ENCODE measurements around the gene CHAD. TPM values are rescaled to one million over a fixed set of nuclear protein-coding genes. Genes with fewer than 3 reads are reported as not detected.

CHAD gene
- polyA plus RNA-seq, 1 donor from 2014 or later, result not detected

- Histone ChIP-seq H3K9ac (ENCODE audit: low read length) (no peak overlapping the region), H3K4me3 (ENCODE audit: low read length) (no peak overlapping the region), H4K20me1 (ENCODE audit: insufficient read depth) (no peaks in the 10 kb centered on the region), H3K27ac (ENCODE audit: low read length) (no peak overlapping the region), H3K36me3 (ENCODE audit: insufficient read depth, low read length) (no peaks in the 10 kb centered on the region), H3K9me2 (ENCODE audit: insufficient read depth, low read length) (no peaks in the 10 kb centered on the region), H3K4me2 (ENCODE audit: low read length) (no peak overlapping the region), H3K27me3 (ENCODE audit: insufficient read depth, low read depth, low read length) (no peaks in the 10 kb centered on the region), H2AFZ (ENCODE audit: low read depth, low read length) (no peak overlapping the region), H3K9me3 (ENCODE audit: low read length) (no peaks in the 10 kb centered on the region), H3K79me2 (replicated peaks; ENCODE audit: insufficient read depth, low read length) (no peaks in the 10 kb centered on the region), H3F3A (ENCODE audit: insufficient read depth, low read length, poor library complexity, severe bottlenecking) (no peaks in the 10 kb centered on the region)
- TF ChIP-seq EZH2 (IDR thresholded peaks at IDR 0.05; ENCODE audit: borderline replicate concordance, insufficient read depth, low read length, poor library complexity, severe bottlenecking) (no peak), RAD21 (conservative IDR thresholded peaks at IDR 0.05) (no peak), POLR2AphosphoS5 (IDR thresholded peaks at IDR 0.05) (no peak), SMC3 (conservative IDR thresholded peaks at IDR 0.05; ENCODE audit: poor library complexity) (no peak), TAF1 (IDR thresholded peaks at IDR 0.05; ENCODE audit: low read depth) (no peak), EP300 (conservative IDR thresholded peaks at IDR 0.05; ENCODE audit: poor library complexity, severe bottlenecking) (no peak), MXI1 (conservative IDR thresholded peaks at IDR 0.05; ENCODE audit: poor library complexity, severe bottlenecking) (no peak)
- TF ChIP-seq, protein P1, sequence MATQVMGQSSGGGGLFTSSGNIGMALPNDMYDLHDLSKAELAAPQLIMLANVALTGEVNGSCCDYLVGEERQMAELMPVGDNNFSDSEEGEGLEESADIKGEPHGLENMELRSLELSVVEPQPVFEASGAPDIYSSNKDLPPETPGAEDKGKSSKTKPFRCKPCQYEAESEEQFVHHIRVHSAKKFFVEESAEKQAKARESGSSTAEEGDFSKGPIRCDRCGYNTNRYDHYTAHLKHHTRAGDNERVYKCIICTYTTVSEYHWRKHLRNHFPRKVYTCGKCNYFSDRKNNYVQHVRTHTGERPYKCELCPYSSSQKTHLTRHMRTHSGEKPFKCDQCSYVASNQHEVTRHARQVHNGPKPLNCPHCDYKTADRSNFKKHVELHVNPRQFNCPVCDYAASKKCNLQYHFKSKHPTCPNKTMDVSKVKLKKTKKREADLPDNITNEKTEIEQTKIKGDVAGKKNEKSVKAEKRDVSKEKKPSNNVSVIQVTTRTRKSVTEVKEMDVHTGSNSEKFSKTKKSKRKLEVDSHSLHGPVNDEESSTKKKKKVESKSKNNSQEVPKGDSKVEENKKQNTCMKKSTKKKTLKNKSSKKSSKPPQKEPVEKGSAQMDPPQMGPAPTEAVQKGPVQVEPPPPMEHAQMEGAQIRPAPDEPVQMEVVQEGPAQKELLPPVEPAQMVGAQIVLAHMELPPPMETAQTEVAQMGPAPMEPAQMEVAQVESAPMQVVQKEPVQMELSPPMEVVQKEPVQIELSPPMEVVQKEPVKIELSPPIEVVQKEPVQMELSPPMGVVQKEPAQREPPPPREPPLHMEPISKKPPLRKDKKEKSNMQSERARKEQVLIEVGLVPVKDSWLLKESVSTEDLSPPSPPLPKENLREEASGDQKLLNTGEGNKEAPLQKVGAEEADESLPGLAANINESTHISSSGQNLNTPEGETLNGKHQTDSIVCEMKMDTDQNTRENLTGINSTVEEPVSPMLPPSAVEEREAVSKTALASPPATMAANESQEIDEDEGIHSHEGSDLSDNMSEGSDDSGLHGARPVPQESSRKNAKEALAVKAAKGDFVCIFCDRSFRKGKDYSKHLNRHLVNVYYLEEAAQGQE (IDR thresholded peaks at IDR 0.05; ENCODE audit: borderline replicate concordance), result no peak
- TF ChIP-seq, protein P2, sequence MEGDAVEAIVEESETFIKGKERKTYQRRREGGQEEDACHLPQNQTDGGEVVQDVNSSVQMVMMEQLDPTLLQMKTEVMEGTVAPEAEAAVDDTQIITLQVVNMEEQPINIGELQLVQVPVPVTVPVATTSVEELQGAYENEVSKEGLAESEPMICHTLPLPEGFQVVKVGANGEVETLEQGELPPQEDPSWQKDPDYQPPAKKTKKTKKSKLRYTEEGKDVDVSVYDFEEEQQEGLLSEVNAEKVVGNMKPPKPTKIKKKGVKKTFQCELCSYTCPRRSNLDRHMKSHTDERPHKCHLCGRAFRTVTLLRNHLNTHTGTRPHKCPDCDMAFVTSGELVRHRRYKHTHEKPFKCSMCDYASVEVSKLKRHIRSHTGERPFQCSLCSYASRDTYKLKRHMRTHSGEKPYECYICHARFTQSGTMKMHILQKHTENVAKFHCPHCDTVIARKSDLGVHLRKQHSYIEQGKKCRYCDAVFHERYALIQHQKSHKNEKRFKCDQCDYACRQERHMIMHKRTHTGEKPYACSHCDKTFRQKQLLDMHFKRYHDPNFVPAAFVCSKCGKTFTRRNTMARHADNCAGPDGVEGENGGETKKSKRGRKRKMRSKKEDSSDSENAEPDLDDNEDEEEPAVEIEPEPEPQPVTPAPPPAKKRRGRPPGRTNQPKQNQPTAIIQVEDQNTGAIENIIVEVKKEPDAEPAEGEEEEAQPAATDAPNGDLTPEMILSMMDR (IDR thresholded peaks at IDR 0.05; ENCODE audit: poor library complexity, severe bottlenecking), result no peak
Observed at GRCh38 chr17:50448643-50449042, 20.0 kb downstream of the CHAD start.

- no peaks in the 10 kb centered on the region for H3K27me3 ChIP-seq (ENCODE audit: insufficient read depth, low read depth, low read length)
- TF ChIP-seq TAF1 (IDR thresholded peaks at IDR 0.05; ENCODE audit: low read depth), result no peak
- no peak overlapping the region for H3K4me2 ChIP-seq (ENCODE audit: low read length)
- no peak overlapping the region for H3K9ac ChIP-seq (ENCODE audit: low read length)
- no peaks in the 10 kb centered on the region for H3K9me2 ChIP-seq (ENCODE audit: insufficient read depth, low read length)
- no peaks in the 10 kb centered on the region for H3K79me2 ChIP-seq (replicated peaks; ENCODE audit: insufficient read depth, low read length)
- H3F3A ChIP-seq (ENCODE audit: insufficient read depth, low read length, poor library complexity, severe bottlenecking), result no peaks in the 10 kb centered on the region
- no peak overlapping the region for H2AFZ ChIP-seq (ENCODE audit: low read depth, low read length)
- no peaks in the 10 kb centered on the region for H3K9me3 ChIP-seq (ENCODE audit: low read length)
- no peak overlapping the region for H3K27ac ChIP-seq (ENCODE audit: low read length)
- H3K36me3 ChIP-seq (ENCODE audit: insufficient read depth, low read length), result no peaks in the 10 kb centered on the region
- no peaks in the 10 kb centered on the region for H4K20me1 ChIP-seq (ENCODE audit: insufficient read depth)
- H3K4me3 ChIP-seq (ENCODE audit: low read length), result no peak overlapping the region
Observed at GRCh38 chr17:50447870-50448595, 20.6 kb downstream of the CHAD start.

Data from neural cell (in vitro differentiated cells).